Mammary epithelial cell (primary cell): ENCODE measurements around the gene CCDC33.

ENCODE experiments used
- EZH2 ChIP-seq: IDR thresholded peaks from 2 replicates; pipeline ENCODE4 v1.6.1; 2012; ENCODE audit warnings: low read length, inconsistent platforms, borderline replicate concordance
- TF ChIP-seq, protein P1 (sequence below), 2 donors: IDR thresholded peaks in 1 of 2; conservative IDR thresholded peaks in 1 of 2; 2 replicates each; pipeline ENCODE4 v1.5.1; 2011 to 2012; ENCODE audit warnings: inconsistent platforms in 2 of 2, low read length in 2 of 2, mild to moderate bottlenecking in 2 of 2, control low read depth in 1 of 2, low read depth in 1 of 2; ENCODE audit not compliant: insufficient read depth in 1 of 2; ENCODE audit errors: extremely low read depth in 1 of 2

DNA sequence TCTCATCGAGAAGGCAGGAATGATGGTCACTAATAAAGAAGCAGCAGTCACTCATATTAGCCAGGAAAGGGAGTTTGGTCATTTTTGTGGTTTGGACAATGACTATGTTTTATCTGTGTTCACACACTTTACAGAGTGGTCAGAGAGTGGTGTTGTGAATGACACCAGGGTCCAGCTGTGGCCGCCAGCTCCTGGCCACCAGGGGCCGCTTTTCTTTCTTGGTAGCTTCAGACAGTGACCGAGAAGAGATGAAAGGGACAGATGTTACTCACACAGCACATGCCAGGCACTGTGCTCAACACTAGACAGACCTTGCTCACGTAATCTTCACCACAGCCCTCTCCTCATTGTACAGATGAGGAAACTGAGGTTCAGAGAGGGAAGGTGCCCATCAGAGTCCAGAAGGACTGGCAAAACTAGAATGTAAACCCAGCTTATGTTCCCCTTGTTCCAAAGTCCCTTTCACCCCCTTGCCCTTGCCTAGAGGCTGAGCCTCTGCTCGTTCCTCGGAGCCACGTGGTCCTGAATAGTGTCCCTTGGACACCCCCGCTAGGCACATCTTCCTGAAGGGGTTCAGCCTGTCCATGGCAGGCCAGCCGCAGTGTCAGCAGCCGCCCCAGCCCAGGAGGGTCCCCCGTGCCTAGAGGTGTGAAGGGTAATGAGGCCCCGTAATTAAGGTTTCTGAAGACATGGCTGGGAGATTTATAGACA lies 75.8 kb downstream of the CCDC33 start:
- TF ChIP-seq, protein P1, sequence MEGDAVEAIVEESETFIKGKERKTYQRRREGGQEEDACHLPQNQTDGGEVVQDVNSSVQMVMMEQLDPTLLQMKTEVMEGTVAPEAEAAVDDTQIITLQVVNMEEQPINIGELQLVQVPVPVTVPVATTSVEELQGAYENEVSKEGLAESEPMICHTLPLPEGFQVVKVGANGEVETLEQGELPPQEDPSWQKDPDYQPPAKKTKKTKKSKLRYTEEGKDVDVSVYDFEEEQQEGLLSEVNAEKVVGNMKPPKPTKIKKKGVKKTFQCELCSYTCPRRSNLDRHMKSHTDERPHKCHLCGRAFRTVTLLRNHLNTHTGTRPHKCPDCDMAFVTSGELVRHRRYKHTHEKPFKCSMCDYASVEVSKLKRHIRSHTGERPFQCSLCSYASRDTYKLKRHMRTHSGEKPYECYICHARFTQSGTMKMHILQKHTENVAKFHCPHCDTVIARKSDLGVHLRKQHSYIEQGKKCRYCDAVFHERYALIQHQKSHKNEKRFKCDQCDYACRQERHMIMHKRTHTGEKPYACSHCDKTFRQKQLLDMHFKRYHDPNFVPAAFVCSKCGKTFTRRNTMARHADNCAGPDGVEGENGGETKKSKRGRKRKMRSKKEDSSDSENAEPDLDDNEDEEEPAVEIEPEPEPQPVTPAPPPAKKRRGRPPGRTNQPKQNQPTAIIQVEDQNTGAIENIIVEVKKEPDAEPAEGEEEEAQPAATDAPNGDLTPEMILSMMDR (conservative IDR thresholded peaks at IDR 0.05 in 1 of 2, IDR thresholded peaks at IDR 0.05 in 1 of 2; ENCODE audit: extremely low read depth in 1 of 2, insufficient read depth in 1 of 2, low read depth in 1 of 2, low read length in 2 of 2) = peak; percentile 13 to 35
- TF ChIP-seq EZH2 = no peak
